HL-60 (cell line): ENCODE results near the gene CNBD2.
A peak's percentile ranks its signal among the peaks of the same experiment; 100 is the strongest.

Source experiments
- CTCF ChIP-seq: IDR thresholded peaks from one replicate; pipeline ENCODE4 v1.5.1; 2011; ENCODE audit warnings: low read length, control low read depth, inconsistent platforms; ENCODE audit not compliant: insufficient read depth
- POLR2AphosphoS5 ChIP-seq: IDR thresholded peaks from 2 replicates; pipeline ENCODE4 v1.6.1; 2012; ENCODE audit warnings: low read depth

DNA sequence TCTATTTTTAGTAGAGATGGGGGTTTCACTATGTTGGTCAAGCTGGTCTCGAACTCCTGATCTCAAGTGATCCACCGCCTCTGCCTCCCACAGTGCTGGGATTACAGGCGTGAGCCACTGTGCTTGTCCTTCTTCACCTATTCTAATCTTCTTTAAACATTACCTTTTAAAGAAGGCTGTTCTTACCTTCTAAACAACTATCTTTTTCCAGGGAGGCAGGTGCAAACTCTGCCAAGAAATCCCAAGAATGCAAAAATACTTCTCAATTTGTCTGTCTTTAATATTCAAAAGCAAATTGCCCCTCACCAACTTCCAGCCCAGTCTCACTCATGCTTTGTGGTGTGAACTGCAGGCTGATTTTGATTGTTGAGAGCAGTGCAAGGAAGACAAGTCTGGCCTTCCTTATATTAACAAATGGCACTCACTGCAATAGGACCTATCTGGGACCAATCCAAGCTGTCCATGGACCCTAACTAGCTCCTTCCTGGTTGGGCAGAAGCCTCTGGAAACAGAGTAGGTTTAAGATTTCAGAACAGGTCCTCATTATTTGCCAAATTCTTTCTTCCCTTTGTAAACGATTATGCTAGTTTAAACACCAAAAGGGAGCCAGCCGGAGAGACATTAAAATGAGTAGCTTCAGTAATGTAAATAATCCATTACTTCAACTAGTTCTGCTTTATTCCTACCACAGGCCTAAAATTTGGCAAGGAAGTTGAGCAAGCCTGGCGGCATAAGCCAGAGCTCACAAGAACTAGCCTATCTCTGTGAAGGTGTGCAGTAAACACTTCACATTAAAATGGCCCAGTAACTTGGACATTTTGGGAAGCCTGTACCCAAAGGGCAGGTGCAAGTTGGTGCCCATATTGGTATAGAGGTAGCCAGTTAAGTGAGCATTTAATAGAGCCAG, 15.7 kb upstream of the CNBD2 start:
- TF ChIP-seq CTCF (no peak), POLR2AphosphoS5 (peak; percentile 10)
